Measurements from ENCODE around the gene NCAPD3. TPM values are rescaled to one million over a fixed set of nuclear protein-coding genes. Genes with fewer than 3 reads are reported as not detected.

NCAPD3 gene
- total and polyA plus RNA-seq, 9 of the 15 experiments (the other 6 are each of a cell fraction or from before 2014, with no cell fraction given) = 23.6 to 80.6 (median 58.6) TPM

DNA sequence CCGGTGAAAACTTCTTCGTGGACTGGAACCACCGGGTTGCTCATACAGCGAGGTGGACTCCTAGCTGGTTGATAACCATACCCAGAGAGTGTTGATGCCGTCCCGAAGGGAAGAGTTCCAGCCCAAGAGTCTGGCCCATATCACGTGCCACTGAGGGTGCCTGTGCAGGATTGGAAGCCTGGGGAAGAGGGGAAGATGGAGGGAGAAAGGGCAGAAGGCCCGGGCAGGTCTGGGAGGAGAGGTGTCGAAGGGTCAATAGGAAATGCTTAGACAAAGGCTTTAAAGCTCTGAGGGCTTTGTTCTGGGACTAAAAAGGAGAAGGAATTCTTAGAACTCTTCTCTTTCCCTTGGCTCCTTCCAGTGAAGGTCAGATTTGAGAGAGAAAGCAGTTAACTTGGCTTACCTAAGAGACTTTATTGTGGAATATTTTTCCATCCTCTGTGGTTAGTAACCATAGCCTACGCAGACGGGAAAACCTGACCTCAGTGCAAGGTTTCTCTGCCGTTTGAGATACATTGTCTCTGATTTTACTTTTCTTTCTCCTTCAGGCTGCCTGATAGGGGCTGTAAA is 84.4 kb downstream of the NCAPD3 start:
- H3K4me2 ChIP-seq (ENCODE audit: insufficient read depth, low read length) = no peak overlapping the region
- H3K27ac ChIP-seq (ENCODE audit: extremely low read depth, low read depth, low read length) = no peak overlapping the region
- DNase-seq (ENCODE audit: extremely low read depth in 1 of 4, low spot score in 3 of 4) (no peak), FAIRE-seq (no peak), ATAC-seq (no peak; the same call in 2 of the 3 replicates)
- no peak overlapping the region; the same call in 1 of the 2 replicates for H2AFZ ChIP-seq (ENCODE audit: low read depth, low read length)
- ChIA-PET CTCF (ENCODE audit: low intra/inter-chr PET ratio) (interaction anchor here (0.8 to 1.2 kb wide), 2 partner anchors 212 to 1060 kb away, joined by 3 to 4 read pairs; no protein-coding TSS in a partner anchor), POLR2A (no interaction called here)
- BruUV-seq (replicated peaks) = no TSS peak
- no peaks in the 10 kb centered on the region for H3K36me3 ChIP-seq (ENCODE audit: control insufficient read depth, insufficient read depth, low read length)
- H3K9ac ChIP-seq (ENCODE audit: insufficient read depth in 1 of 2, low read depth in 2 of 2, low read length in 2 of 2) = no peak overlapping the region
- no peaks in the 10 kb centered on the region for H3K9me1 ChIP-seq (ENCODE audit: control insufficient read depth, insufficient read depth, low read length)
- in situ Hi-C loops (cut with MboI) = no loop called here
- no peaks in the 10 kb centered on the region for H3K4me1 ChIP-seq (replicated peaks in 1 of 2; ENCODE audit: control insufficient read depth in 2 of 2, insufficient read depth in 2 of 2, low read length in 2 of 2)
- H3K4me3 ChIP-seq = no peak overlapping the region
- no peaks in the 10 kb centered on the region for H3K9me3 ChIP-seq (replicated peaks; ENCODE audit: control insufficient read depth, insufficient read depth, low read depth, low read length)
- H3K27me3 ChIP-seq (ENCODE audit: control insufficient read depth in 2 of 2, insufficient read depth in 2 of 2, low read length in 2 of 2) = peaks cover 0 to 15% of the 10 kb centered on the region in 2 experiments; a peak in 3 of 5 replicates
- 2% methylated on average over 12 of the region's 12 CpGs for WGBS (ENCODE audit: insufficient coverage, low coverage, missing lambda C conversion rate)
- H4K20me1 ChIP-seq (replicated peaks; ENCODE audit: control insufficient read depth, insufficient read depth, low read length) = no peaks in the 10 kb centered on the region
- intact Hi-C loops (cut with micrococcal nuclease) = loop anchor here (1.0 to 5.0 kb wide), 3 partner anchors 89 to 1062 kb away; no protein-coding TSS in a partner anchor
- TF ChIP-seq TAF1 (IDR thresholded peaks at IDR 0.05; ENCODE audit: control insufficient read depth, extremely low read depth, insufficient read depth, low read length, severe bottlenecking) (no peak), LARP7 (IDR thresholded peaks at IDR 0.05) (no peak), SUPT5H (IDR thresholded peaks at IDR 0.05) (no peak), CBX2 (IDR thresholded peaks at IDR 0.05; ENCODE audit: insufficient read depth, low read length, poor library complexity, severe bottlenecking) (no peak), ILF3 (IDR thresholded peaks at IDR 0.05; ENCODE audit: borderline replicate concordance) (no peak), MXI1 (IDR thresholded peaks at IDR 0.05; ENCODE audit: low read depth, low read length) (no peak), SMAD3 (CRISPR knock-in tag; conservative IDR thresholded peaks at IDR 0.05) (no peak), ZBTB43 (CRISPR knock-in tag; IDR thresholded peaks at IDR 0.05) (no peak), SAFB (IDR thresholded peaks at IDR 0.05; ENCODE audit: borderline replicate concordance, low read depth, low read length) (no peak), CBX3 (IDR thresholded peaks at IDR 0.05; ENCODE audit: borderline replicate concordance in 1 of 2, low read length in 2 of 2) (no peak), WHSC1 (IDR thresholded peaks at IDR 0.05; ENCODE audit: low read length) (no peak), FOXO4 (CRISPR knock-in tag; IDR thresholded peaks at IDR 0.05) (no peak), YBX1 (IDR thresholded peaks at IDR 0.05) (no peak), EHMT2 (IDR thresholded peaks at IDR 0.05) (no peak), ZHX1 (conservative IDR thresholded peaks at IDR 0.05; ENCODE audit: low read length) (no peak)
- TF ChIP-seq, protein P1, sequence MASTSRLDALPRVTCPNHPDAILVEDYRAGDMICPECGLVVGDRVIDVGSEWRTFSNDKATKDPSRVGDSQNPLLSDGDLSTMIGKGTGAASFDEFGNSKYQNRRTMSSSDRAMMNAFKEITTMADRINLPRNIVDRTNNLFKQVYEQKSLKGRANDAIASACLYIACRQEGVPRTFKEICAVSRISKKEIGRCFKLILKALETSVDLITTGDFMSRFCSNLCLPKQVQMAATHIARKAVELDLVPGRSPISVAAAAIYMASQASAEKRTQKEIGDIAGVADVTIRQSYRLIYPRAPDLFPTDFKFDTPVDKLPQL (IDR thresholded peaks at IDR 0.05; ENCODE audit: extremely low read depth, insufficient read length) = no peak
- H3K79me2 ChIP-seq (ENCODE audit: control insufficient read depth, insufficient read depth, low read length) = no peaks in the 10 kb centered on the region
